Activated CD4-positive, alpha-beta T cell treated with anti-CD3 and anti-CD28 coated beads for 4 hours (primary cell): ENCODE measurements around the gene DNAH7.

Source experiments
- DNase-seq, 2 donors: peaks; one replicate each; pipeline ENCODE4 v3.0.0-alpha.2; 2020

Gene DNAH7

GRCh38 chr2:196076778-196077568, 8.3 kb upstream of the DNAH7 start:
- no peak for DNase-seq

DNA sequence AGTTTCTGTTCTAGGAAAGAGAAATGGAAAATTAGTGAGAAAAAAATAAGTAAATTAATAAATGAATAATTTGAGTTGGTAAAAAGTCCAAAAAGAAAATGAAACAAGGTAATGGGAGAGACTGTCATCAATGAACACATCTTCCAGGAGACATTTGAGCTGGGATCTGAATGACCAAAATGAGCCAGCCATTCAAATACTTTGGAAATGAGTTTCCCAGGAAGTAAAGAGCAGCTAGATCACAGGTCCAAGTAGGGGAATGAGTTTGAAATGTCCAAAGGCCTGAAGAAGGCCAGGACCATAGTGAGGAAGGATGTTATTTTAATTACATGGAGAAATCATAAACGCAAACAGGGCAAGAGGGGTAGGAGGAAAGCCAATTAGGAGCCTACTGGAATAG, 6.6 kb upstream of the DNAH7 start:
- no peak for DNase-seq

DNA sequence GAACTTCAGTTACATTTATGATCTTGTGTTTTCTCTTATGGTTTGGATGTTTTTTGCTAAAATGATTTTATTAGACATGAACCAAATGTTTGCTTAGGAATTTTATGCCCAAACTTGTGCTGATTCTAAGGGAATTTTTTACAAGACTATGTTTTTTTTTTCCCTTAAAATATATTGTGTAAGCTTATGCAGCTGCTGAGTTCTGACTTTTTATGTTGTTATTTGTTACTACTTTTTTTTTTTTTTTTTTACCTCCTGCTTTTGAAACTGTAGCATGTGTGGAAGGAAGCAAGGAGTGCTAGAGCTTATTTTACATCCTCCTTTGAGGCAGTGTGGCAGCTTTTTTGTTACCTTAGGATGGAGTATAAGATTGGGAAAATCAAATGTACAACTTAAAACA, 6.0 kb upstream of the DNAH7 start:
- no peak for DNase-seq

DNA sequence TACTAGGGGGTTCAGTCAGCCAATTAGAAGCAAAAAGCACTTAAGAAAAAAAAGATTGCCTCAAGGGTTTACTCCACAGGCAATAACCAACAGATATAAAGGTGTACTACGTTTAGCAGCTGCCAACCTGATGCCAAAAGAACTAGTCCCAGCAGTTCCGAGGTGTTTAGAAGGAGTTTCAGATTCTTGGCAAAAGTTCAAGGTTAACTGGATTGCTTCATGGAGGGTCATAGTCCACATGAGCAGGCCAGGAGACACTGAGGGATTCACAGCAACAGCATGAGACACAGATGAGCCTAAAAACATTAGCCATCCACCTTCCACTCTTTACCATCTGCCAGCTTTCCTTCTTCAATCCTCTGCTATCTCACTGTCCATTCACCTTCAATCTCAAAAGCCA, 4.9 kb upstream of the DNAH7 start:
- no peak for DNase-seq

DNA sequence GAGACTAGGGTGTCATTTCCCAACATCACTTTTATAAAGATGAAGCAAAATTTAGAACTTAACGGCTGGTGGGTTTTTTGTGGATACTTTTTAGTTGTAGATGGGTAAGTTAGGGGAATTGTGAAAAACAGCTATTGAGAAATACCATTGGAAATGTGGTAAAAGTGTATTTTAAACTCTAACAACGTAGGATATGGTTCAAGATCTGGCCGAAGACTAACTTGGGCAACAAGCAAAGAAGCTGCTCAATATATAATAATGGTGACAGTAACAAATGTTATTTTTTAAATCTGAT, 1.6 kb downstream of the DNAH7 start:
- no peak for DNase-seq

DNA sequence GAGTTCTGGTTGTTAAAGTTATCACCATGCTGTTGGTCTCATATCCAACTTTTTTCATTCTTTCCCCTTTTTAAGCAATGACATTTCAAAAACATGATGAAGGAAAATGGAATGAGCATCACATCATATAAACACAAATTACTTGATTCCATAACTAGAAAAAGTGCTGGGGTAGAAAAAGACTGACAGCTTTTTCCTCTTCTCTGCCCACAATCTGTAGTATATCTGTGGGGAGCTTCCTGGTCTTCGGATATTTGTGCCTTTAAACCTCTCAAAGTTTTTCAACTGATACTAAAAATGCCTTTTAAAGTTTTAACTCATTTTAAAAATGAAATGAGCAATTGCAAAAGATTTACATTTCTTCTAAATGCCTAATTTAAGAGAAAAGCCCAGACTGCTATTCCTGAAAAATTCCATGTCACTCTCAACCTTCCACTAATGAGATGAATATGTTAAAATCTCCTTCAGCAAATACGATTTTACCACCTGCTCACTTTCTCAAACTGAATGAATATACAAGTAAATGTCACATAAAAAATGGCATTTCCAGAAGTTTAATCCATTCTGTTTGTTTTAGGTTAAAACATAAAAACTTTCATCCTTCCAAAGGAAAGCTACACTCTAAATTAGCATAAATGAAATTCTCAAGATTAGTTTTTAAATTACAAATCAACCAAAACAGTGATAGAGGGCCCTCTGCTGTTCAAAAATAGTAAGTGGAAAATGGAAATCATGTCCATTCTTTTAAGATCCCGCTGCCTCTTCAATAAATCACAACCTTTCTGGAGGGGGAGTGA, 2.1 kb downstream of the DNAH7 start:
- no peak for DNase-seq

GRCh38 chr2:196063773-196064172, 4.9 kb downstream of the DNAH7 start:
- DNase-seq = no peak

GRCh38 chr2:196059491-196059960, 9.1 kb downstream of the DNAH7 start:
- no peak for DNase-seq

DNA sequence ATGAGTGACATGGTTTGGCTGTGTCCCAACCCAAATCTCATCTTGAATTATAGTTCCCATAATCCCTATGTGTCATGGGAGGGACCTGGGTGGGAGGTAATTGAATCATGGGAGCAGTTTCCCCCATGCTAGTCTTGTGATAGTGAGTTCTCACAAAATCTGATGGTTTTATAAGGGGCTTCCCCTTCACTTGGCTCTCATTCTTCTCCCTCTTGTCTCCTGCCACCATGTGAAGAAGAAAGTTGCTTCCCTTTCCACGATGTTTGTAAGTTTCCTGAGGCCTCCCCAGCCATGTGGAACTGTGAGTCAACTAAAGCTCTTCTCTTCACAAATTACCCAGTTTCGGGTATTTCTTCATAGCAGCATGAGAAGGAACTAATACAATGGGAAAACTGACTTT, 14.0 kb downstream of the DNAH7 start:
- DNase-seq = no peak

- DNase-seq = no peak
Measured at GRCh38 chr2:196046123-196046917, 22.3 kb downstream of the DNAH7 start.

- no peak for DNase-seq
Measured at GRCh38 chr2:196041786-196042185, 26.9 kb downstream of the DNAH7 start.

DNA sequence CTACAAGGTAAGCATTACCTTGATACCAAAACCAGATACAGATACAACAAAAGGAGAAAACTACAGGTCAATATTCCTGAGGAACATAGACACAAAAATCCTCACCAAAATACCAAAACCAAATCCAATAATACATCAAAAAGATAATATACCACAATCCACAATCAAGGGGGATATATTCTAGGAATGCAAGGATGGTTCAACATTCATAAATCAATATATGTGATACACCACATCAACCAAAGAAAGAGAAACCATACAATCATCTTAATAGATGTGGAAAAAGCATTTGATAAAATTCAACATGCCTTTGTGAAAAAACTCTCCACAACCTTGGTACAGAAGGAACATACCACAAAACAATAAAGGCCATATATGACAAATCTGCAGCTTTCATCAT, 28.4 kb downstream of the DNAH7 start:
- no peak for DNase-seq

DNA sequence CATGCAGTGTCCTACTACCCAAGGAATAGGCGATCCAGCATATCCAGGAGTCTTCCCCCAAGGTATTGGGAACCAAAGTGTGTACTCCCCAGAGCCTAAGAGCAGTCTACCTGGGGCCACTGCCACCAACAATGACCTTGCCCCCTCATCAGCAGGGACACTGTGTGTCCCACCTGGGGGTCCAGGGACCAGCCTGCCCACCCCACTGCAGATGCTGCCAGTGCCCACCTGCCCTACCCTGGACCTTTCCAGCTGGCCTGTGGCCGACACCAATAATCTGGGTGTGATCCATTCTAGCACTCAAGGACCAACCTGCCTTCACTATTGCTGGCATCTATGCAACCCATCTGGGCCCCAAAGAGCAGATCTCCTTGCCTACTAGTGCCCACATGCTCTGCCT, 32.2 kb downstream of the DNAH7 start:
- no peak for DNase-seq

GRCh38 chr2:196018037-196018436, 50.6 kb downstream of the DNAH7 start:
- DNase-seq = no peak

GRCh38 chr2:196012314-196012713, 56.3 kb downstream of the DNAH7 start:
- no peak for DNase-seq

DNA sequence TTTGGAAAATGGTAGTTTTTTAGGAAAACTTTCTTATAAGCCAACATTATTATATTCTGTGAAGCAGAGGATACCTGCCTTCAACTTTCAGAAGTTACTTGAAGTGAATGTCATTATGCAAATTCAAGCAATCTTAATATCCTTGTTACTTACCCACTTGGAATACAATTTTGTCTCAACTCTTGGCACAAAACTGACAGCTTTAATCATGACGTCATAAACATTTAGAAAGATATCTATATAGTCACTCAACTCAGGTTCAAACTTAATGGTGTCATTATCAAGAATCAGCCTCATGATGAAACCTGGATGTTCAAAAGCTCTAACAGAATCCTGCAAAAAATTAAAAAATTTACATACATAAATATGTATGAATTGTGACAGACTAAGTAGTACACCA, 68.1 kb downstream of the DNAH7 start:
- DNase-seq = no peak

DNA sequence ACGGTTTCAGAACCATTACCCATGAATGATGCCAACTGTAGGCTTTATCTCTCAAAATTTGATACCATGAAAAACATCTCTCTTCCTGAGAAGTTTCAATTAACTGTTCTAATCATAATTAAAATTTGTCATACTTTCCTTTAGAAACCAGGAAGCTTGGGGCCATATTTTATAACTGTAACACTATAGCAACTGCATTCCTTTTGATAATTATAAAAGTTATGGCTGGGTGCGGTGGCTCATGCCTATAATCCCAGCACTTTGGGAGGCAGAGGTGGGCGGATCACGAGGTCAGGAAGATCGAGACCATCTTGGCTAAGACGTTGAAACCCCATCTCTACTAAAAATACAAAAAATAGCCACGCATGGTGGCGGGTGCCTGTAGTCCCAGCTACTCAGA, 70.6 kb downstream of the DNAH7 start:
- DNase-seq = no peak

- no peak for DNase-seq
Measured at GRCh38 chr2:195995499-195995898, 73.1 kb downstream of the DNAH7 start.

GRCh38 chr2:195993623-195994022, 75.0 kb downstream of the DNAH7 start:
- no peak for DNase-seq

- no peak for DNase-seq
Measured at GRCh38 chr2:195985741-195986140, 82.9 kb downstream of the DNAH7 start.

DNA sequence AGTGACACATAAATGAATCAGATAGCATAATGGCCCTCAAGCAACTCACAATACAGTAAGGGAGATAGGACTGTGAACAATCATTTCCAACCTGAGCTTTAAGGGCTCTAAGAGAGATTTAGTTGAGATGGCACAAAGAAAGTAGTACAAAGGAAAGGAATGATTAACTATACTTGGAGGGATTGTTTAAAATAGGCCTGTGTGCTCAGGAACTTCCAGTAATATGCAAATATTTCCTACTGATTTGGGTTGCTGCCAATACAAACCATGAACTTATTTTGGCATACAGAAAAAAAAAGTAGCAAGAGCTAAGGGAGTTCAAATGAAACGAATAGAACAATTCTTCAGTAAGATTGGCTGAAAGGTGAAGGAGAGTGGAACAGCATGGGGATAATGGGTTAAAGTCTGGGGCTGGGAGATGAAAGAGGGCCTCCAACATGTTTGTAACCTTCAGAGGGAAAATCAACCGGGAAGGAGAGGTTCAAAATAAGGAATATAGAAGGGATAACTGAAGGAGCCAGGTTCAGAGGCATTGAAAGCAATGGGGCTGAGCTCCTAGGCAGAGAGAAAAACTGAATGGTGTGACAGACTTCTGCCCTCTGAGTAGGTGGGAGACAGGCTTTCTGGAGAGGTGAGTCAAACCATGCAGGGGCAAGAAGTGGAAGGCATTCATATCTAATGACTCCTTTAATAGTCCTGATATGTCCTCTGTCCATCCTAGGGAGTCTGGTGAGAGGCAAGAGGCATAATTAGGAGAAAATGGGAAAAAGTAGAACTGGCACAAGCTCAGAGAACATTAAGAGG, 83.5 kb downstream of the DNAH7 start:
- DNase-seq = no peak

DNA sequence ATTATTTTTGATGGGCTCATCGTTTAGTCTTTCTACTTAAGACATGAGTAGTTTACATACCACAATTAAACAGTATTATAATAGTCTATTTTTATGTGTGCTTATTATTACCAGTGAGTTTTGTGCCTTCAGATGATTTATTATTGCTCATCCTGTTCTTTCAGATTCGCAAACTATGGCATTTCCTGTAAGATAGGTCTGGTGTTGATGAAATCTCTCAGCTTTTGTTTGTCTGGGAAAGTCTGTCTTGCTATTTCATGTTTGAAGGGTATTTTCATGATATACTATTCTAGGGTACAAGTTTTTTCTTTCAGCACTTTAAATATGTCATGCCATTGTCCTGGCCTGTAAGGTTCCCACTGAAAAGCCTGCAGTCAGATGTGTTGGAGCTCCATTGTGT, 101.3 kb downstream of the DNAH7 start:
- no peak for DNase-seq

DNA sequence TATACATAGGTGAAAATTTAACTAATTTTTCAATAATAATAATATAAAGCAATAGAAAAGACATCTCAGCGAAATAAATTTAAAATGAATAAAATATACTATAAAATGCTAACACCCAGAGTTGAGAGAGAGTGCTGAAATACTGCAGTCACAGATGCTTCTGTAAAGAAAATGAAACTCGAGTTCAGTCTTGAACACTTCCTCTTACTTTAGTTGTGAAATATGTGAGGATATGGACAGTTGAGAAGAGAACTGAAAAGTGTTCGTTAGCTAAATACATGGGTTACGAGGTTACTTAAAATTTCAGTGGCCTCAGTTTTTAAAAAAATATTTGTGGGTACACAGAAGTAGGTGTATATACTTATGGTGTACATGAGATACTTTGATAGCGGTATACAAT, 106.8 kb downstream of the DNAH7 start:
- DNase-seq = no peak
